GM23248 (cell line): ENCODE data around the gene SLC25A48.
A peak's percentile ranks its signal among the peaks of the same experiment; 100 is the strongest.

ENCODE experiments used
- EZH2 ChIP-seq: fragments of 200-600 bp; sonication (generic); IDR thresholded peaks from 2 replicates; pipeline ENCODE4 v1.6.1; 2018; ENCODE audit warnings: antibody characterized with exemption, mild to moderate bottlenecking; ENCODE audit not compliant: insufficient read depth, poor library complexity, severe bottlenecking
- EZH2phosphoT487 ChIP-seq: fragments of 200-600 bp; sonication (generic); IDR thresholded peaks from 2 replicates; pipeline ENCODE4 v1.6.1; 2018; ENCODE audit warnings: antibody characterized with exemption, moderate library complexity, mild to moderate bottlenecking, low read depth; ENCODE audit not compliant: insufficient read depth

DNA sequence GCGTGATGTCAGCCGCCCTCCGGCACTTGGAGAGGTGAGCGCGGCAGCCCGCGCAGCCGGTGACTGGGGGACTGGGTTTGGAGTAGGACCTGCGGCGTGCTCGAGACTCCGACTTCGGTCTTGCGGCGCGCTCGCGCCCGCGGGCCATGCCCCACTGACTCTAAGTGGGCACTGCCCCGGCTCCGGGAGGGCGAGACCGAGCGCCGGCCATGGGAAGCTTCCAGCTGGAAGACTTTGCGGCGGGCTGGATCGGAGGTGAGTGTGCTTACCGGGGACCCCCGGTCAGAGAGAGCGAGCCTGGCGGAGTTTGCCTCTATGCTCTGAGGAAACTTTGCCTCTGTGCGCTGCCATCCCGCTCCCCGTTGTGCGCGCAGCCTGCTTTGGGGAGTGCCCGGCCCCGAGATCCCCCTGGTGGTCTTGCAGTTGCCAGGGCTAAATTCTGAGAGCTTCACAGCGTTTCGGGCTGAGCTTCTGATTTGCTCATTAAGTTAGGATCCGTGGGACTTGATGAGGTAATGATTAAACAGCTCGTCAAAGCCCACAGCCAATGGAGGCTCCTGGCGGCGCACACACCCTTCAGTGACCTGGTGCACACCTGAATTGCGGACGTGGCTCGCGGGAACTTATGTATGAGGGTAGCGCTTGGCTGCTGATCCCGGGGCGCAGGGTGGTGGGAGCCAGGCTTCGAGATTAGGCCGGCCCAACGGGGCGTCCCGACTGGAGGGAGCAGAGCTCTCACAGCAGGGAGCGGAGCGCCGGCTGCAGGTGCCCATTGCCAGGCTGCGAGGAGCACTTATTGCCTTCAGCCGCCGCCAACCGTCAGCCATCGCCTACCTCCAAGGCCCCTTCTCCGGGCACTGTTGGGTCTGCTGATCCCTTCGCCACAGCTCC is at the start of gene SLC25A48:
- TF ChIP-seq EZH2 (peak; percentile 61), EZH2phosphoT487 (no peak)
